Activated naive CD4-positive, alpha-beta T cell treated with anti-CD3 and anti-CD28 coated beads, Interleukin-2, amount 50 U/mL, for 72 hours (primary cell): ENCODE data around the gene MAN2B2. TPM values are rescaled to one million over a fixed set of nuclear protein-coding genes. Genes with fewer than 3 reads are reported as not detected.
"Not testable (repeated sequence)": the region's sequence is repeated elsewhere in the genome, so short reads cannot be mapped to it uniquely, and the experiment has no call there.

Source experiments
- ATAC-seq, 2 donors: fragments of 150-1000 bp; cut with Tn5 transposase; 2 replicates each; pipeline ENCODE4 v1.10.0; 2021; ENCODE audit warnings: mild to moderate bottlenecking in 2 of 2, moderate library complexity in 2 of 2
- DNase-seq, 2 donors: peaks; one replicate each; pipeline ENCODE4 v3.0.0; 2021 to 2022; ENCODE audit warnings: low spot score in 2 of 2
- H3K27ac Mint-ChIP-seq, 2 donors: one replicate each; pipeline ENCODE4 v1.8.0; 2022; ENCODE audit warnings: mild to moderate bottlenecking in 2 of 2, mixed read lengths in 2 of 2
- H3K36me3 Mint-ChIP-seq, 2 donors: one replicate each; pipeline ENCODE4 v1.8.0; 2022; ENCODE audit warnings: mixed read lengths in 2 of 2
- H3K9me3 Mint-ChIP-seq, 2 donors: one replicate each; pipeline ENCODE4 v1.8.0; 2022; ENCODE audit warnings: mixed read lengths in 2 of 2
- total RNA-seq, 2 donors: library from RNA; stranded (reverse); gene quantifications; one replicate each; pipeline ENCODE4 v1.2.3, GENCODE V29; 2022

MAN2B2 gene
- total RNA-seq, 2 donors from 2014 or later: 13.9 to 21.4 TPM

DNA sequence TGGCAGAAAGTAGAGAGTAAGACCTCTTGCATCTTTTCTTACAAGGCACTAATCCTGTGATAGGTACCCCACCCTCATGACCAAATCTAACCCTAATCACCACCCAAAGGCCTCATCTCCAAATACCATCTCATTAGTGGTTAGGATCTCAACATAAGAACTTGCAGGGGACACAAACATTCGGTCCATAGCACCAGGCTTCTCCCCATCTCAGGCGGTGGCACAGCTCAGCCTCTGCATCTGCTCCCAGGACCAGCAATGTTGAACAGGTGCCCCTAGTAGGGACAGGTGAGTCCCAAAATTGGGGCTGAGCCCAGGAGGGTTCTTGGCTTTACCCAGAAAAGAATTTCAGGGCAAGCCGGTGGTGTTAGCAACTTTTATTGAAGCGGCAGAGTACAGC, 57.1 kb downstream of the MAN2B2 start:
- DNase-seq: no peak
- H3K9me3 Mint-ChIP-seq: no peaks in the 10 kb centered on the region
- H3K36me3 Mint-ChIP-seq: no peaks in the 10 kb centered on the region
- no peak for ATAC-seq
- H3K27ac Mint-ChIP-seq: no peak overlapping the region

DNA sequence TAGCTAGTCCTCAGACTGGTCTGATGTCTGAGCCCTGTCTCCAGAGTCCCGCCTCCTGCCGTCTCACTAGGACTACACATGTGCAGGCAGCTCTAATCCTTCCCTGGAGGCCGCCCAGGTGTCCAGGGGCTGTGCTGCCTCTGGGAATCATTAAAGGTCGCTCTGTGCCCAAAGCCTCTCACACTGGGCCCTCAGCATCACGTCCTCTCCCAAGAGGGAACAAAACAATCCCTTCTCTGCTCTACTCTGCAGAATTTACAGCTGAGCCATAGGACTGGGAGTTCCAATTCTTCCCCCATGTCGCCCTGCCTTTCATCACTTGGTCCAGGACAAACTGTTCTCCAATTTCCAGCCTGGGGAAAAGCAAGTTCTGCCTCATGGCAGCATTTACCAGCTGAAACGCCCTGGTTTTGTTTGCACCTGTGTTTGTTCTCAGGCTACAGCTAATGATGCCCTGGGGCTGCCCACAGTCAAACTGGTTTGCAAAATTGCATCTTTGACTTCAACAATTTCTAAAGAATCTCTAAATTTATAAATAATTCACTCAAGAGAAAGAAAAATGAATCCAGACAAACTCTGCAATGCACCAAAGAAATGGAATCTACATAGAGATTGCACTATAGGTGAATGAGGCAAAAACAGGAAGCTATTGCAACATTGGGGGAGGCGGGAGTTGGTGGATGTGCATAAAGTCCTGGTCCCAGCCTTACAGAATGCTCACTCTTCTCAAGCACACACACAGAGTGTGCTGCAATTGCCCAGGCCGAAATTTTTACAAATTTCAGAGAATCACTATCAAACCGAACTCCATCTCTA, 58.3 kb downstream of the MAN2B2 start:
- no peak for ATAC-seq
- Mint-ChIP-seq H3K36me3 (no peaks in the 10 kb centered on the region), H3K27ac (peak overlapping the region in 1 of 2 donors; percentile 22), H3K9me3 (no peaks in the 10 kb centered on the region)
- DNase-seq: no peak

DNA sequence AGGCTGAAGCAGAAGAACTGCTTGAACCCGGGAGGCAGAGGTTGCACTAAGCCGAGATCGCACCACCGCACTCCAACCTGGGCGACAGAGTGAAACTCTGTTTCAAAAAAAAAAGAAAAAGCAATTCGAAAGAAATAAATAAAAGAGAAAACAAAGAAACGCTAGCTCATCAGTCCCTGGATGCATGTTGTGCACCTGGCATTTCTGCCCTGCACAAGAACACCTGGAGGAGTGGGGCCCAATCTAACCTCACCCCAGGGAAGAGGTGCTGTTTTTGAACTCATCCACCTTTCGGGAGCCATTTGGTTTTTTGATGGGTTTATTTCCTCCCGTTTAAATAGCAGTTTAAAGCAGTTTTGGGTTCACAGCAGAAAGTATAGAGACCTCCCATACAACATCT, 59.8 kb downstream of the MAN2B2 start:
- Mint-ChIP-seq H3K9me3 (no peaks in the 10 kb centered on the region), H3K27ac (peak overlapping the region in 1 of 2 donors; percentile 44), H3K36me3 (no peaks in the 10 kb centered on the region)
- no peak for ATAC-seq
- DNase-seq: no peak

DNA sequence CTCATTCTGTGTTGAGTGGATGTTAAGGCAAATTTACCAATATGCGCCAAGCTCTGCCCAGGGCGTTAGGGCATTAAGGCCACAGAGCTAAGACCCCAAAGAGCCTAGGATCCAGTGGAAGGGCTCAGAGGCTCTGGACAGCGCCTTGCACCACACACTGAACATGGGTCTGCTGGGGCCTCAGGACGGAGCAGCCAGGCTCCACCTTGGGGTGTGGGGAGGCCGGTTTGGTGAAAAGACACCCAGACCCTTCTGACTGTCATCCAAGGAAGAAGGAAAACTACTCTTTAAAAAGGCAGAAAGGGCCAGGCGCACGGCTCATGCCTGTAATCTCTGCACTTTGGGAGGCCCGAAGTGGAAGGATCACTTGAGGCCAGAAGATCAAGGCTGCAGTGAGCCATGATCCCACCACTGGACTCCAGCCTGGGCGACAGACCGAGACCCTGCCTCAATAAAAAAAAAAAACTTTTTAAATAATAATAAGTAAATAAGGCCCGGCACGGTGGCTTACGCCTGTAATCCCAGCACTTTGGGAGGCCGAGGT, 64.2 kb downstream of the MAN2B2 start:
- no peak for DNase-seq
- peaks cover 32 to 34% of the 10 kb centered on the region in 2 donors for H3K36me3 Mint-ChIP-seq
- H3K27ac Mint-ChIP-seq: no peak overlapping the region
- no peaks in the 10 kb centered on the region for H3K9me3 Mint-ChIP-seq
- no peak for ATAC-seq

DNA sequence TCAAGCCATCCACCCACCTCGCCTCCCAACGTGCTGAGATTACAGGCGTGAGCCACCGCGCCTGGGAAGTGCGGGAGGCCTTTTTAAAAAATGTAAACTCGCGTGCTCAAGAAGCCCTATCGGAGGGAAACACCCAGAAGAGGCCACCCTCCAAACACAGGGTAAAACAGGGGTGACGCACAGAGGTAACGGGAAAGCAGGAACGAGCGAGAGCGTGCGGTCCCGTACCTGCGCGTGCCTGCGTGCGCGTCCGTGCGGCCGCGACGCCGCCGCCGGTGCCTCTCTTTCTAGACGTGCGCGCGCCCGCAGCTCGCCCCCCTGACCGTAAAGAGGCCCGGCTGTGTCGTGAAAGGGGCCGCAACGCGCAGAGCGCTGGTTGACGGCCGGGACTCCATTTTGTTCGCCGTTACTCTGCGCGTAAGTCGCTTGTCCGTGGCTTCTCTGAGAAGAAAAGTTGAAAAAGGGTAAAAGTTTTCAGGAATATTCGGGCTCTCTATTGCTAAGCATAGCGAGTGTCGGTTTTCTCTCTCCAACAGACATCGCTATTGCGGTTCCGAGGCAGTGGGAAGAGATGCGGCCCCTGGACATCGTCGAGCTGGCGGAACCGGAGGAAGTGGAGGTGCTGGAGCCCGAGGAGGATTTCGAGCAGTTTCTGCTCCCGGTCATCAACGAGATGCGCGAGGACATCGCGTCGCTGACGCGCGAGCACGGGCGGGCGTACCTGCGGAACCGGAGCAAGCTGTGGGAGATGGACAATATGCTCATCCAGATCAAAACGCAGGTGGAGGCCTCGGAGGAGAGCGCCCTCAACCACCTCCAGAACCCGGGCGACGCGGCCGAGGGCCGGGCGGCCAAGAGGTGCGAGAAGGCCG, 65.5 kb downstream of the MAN2B2 start, which contains the start of gene MRFAP1:
TSS of gene MRFAP1 (plus strand) at position 394 of the 872 bp plus-strand sequence. CDS start at position 572, 178 bp downstream.
- DNase-seq (peak; percentile 89 to 92), ATAC-seq (peak; percentile 73 to 95)
- no peaks in the 10 kb centered on the region for H3K9me3 Mint-ChIP-seq
- peaks cover 32 to 34% of the 10 kb centered on the region in 2 donors for H3K36me3 Mint-ChIP-seq
- H3K27ac Mint-ChIP-seq: peak within 1 kb of the TSS; percentile 100

DNA sequence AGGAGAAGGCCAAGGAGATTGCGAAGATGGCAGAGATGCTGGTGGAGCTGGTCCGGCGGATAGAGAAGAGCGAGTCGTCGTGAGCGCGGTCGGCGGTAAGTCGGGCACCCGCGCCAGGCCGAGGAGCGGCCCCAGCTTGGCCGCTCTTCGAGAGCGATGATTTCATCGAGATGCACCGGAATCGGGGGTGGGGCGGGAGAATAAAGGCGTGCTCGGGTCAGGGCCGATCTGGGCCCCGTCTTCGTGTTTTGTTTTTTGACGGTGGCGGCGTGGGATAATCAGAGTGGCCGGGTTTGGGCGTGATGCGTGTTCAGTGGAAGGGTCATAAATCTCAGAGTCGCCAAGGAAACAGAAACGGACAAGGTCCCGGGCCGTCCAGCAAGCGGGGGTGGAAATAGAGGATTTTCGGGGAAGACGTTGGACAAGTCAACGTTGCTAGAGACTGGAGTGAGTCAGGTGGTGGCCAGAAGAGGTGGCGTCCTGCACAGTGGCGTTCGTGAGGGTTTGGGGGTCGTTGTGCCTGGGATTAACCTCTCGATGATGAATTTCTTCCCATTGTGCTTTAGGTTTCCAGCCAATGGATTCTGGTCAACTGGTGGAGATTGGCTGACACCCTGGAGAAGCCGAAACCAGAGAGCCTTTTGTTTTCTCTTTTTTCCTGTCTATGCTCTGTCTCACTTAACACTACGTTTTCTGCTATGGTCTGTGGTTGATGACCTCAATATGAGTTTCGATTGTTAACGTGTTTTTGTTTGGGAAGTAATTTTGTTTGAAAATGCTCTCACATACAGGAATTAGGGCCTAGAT, 66.4 kb downstream of the MAN2B2 start:
- H3K36me3 Mint-ChIP-seq: peaks cover 32 to 34% of the 10 kb centered on the region in 2 donors

DNA sequence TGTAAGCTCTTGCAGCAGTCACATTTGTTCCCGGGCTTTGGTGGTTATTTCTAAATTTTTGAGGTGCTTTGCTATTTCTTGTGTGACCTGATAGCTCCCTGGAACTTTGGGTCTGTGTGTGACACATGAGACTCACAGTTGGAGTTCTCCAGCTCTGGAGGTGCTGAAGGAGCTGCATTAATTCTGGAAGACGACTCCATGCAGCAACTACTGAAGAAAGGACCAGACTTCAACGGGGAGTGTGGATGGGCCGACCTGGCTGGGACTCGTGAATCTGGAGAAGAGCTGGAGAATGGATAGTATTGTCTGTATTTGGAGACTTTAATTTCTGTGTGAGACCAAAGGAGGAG, 67.0 kb downstream of the MAN2B2 start:
- no peak for DNase-seq
- ATAC-seq: no peak
- Mint-ChIP-seq H3K27ac (peak overlapping the region; percentile 100), H3K36me3 (peaks cover 32 to 34% of the 10 kb centered on the region in 2 donors), H3K9me3 (no peaks in the 10 kb centered on the region)

More for the DNA sequence above, 66.4 kb downstream of the MAN2B2 start:
- Mint-ChIP-seq H3K27ac (peak overlapping the region; percentile 100), H3K9me3 (no peaks in the 10 kb centered on the region)
- ATAC-seq: peak; percentile 65 to 77
- peak; percentile 26 to 67 for DNase-seq

DNA sequence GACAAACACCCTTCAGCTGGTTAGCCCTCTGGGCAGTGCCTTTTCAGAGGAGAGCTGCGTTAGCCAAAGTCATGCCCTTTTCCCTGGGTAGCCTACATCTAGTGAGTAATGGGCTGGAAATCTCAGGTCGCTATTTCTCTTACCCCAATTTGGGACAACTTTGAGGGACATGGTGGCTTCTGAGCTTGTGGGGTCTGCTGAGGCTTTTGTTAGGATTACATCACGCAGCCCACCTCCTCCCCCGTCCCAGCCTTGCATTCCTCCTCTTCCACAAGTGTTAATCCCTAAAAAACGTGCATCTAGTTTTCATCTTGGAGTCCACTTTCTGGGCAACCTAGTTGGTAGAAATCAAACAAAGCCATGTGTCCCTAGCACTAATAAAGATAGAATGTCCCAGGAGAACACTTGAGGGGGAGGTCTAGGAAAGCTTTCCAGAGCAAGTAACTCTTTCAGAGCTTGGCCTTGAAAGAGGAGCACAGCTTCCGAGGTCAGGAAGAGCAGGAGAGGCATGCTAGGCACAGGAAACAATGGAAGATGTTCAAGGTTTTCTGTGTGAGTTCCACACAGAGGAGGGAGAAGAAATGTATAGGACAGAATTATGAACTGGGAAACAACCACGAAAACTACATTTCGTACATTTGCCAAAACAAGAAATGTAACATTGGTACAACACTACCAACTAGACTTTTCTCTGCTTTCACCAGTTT, 68.3 kb downstream of the MAN2B2 start:
- no peak for DNase-seq
- peak overlapping the region; percentile 62 to 100 for H3K27ac Mint-ChIP-seq
- peaks cover 32 to 34% of the 10 kb centered on the region in 2 donors for H3K36me3 Mint-ChIP-seq
- ATAC-seq: no peak
- H3K9me3 Mint-ChIP-seq: no peaks in the 10 kb centered on the region

DNA sequence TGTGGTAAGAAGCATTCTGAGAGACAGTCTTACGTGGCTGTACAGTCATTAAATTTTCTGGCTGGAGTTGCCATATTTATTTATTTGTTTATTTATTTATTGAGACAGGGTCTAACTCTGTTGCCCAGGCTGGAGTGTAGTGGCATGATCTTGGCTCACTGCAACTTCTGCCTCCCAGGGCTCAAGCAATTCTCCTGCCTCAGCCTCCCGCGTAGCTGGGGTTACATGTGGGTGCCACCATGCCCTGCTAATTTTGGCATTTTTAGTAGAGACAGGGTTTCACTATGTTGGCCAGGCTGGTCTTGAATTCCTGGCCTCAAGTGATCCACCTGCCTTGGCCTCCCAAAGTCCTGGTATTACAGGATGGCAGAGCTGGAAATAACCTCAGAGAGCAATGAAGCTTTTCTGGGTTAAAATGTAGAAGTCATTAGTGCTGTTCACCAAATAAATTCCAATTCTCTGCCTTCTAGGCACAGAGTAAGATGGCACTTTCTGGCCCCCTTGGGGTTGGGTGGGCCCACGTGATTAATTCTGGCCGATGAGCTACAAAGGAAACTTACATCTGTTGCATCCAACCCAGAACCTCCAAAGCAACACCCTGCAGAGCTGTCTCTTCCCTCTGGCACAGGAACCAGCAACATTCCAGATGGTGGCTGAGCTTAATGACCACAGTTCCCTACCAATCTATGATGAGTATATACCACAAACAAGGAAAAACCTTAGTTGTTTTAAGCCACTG, 70.0 kb downstream of the MAN2B2 start:
- Mint-ChIP-seq H3K9me3 (no peaks in the 10 kb centered on the region), H3K27ac (peak overlapping the region in 1 of 2 donors; percentile 10), H3K36me3 (peaks cover 31 to 33% of the 10 kb centered on the region in 2 donors)
- DNase-seq (no peak), ATAC-seq (no peak)

DNA sequence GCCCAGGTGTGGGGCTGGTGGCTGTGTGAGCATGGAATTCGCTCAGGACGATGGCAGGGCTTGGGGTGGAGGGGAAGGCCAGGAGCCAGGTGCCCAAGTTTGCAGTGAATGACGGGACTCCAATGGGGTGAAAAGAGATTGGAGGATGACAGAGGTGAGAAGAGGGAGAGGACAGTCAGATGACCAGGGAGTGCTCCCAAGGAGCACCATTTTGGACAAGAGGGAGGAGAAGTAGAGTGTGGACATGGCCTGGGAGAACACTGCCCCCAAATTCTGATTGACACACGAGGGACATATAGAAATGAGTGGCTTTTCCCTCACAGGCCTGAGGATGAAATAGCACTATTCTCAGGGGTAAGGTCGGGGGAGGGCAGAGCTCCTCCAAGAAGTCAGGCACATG, 72.2 kb downstream of the MAN2B2 start:
- H3K27ac Mint-ChIP-seq: peak overlapping the region in 1 of 2 donors; percentile 34
- no peak for DNase-seq
- ATAC-seq: no peak
- H3K36me3 Mint-ChIP-seq: peaks cover 9 to 11% of the 10 kb centered on the region in 2 donors
- no peaks in the 10 kb centered on the region for H3K9me3 Mint-ChIP-seq

DNA sequence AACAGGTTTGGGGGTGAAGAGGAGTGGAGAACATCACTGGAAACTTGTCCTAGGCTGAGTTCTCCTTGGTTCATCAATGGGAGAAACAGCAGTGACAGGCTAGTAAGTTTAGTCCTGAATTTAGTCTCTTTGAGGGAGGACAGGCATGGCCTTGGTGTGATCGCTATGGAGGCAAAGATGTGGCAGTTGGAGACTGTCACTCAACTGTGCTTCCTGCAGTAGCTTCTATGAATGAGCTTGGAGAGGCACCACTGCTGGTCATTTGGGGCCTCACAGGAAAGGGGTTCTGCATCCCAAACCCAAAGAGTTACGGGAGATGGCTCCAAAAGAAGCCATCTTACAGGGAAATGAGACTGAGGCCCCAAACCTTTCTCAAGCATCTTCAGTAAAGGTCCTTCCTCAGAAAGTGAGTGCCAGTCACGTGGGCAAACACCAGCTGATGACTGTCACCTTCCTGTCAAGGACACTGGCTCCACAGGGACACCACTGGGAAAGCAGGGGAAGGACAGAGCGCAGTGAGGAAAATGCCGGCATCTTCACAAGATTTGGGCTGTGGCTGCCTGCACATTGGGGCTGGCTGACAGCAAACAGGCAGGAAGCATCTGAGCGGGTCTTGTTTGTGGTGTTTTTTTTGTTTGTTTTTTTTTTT, 72.7 kb downstream of the MAN2B2 start:
- no peak for DNase-seq
- no peak for ATAC-seq
- peaks cover 3 to 6% of the 10 kb centered on the region in 2 donors for H3K36me3 Mint-ChIP-seq
- H3K27ac Mint-ChIP-seq: peak overlapping the region in 1 of 2 donors; percentile 34
- H3K9me3 Mint-ChIP-seq: no peaks in the 10 kb centered on the region

DNA sequence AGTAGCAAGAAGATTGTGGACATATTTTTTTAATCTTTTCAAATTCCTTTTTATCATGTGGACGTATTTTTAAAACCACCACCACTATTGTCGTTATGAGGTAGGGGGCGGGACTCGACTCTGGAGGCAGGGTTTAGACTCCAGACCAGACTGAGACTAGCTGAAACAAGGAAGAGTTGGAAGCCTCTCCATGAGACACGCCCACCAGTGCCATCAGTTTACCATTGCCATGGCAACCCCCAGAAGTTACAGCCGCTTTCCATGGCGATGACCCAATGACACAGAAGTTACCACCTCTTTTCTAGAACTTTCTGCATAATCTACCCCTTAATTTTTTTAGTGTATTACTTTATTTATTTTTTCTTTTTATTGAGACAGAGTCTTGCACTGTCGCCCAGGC, 74.2 kb downstream of the MAN2B2 start:
- no peak for ATAC-seq
- H3K27ac Mint-ChIP-seq: no peak overlapping the region
- peaks cover 0 to 3% of the 10 kb centered on the region in 2 donors for H3K36me3 Mint-ChIP-seq
- peaks cover 0 to 2% of the 10 kb centered on the region in 2 donors for H3K9me3 Mint-ChIP-seq
- no peak for DNase-seq

DNA sequence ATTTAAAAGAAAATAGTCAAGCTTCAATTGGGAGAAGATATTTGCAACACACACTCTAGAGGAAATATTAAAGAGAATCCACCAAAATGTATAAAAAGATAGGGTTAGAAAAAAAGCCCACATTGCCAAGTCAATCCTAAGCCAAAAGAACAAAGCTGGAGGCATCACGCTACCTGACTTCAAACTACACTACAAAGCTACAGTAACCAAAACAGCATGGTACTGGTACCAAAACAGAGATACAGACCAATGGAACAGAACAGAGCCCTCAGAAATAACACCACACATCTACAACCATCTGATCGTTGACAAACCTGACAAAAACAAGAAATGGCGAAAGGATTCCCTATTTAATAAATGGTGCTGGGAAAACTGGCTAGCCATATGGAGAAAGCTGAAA, 79.2 kb downstream of the MAN2B2 start:
- H3K9me3 Mint-ChIP-seq, ATAC-seq: not testable (repeated sequence)

DNA sequence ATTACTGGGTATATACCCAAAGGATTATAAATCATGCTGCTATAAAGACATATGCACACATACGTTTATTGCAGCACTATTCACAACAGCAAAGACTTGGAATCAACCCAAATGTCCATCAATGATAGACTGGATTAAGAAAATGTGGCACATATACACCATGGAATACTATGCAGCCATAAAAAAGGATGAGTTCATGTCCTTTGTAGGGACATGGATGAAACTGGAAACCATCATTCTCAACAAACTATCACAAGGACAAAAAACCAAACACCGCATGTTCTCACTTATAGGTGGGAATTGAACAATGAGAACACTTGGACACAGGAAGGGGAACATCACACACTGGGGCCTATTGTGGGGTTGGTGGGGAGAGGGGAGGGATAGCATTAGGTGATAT, 80.3 kb downstream of the MAN2B2 start:
- ATAC-seq, DNase-seq, H3K9me3 Mint-ChIP-seq, H3K36me3 Mint-ChIP-seq, H3K27ac Mint-ChIP-seq: not testable (repeated sequence)

More for the DNA sequence above, 79.2 kb downstream of the MAN2B2 start:
- DNase-seq, H3K36me3 Mint-ChIP-seq, H3K27ac Mint-ChIP-seq: not testable (repeated sequence)

DNA sequence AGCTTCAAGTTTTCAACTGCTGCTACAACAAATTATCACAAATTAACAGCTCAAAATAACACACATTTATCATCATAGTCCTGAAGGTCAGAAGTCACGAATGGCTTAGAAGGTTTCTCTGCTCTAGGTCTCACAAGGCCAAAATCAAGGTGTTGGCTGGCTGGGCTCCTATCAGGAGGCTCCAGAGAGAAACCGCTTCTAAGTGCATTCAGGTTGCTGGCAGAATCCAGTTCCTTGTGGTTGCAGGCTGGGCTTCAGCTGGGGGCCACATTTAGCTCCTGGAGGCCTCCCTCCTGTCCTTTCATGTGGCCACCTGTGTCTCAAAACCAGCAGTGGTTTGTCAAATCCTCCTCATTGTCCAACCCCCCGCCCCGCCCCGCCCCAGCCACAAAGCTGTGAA, 80.9 kb downstream of the MAN2B2 start:
- H3K9me3 Mint-ChIP-seq: peaks cover 0 to 4% of the 10 kb centered on the region in 2 donors
- ATAC-seq (no peak), DNase-seq (no peak)
- H3K36me3 Mint-ChIP-seq: peaks cover 0 to 6% of the 10 kb centered on the region in 2 donors
- no peak overlapping the region for H3K27ac Mint-ChIP-seq
